Heart right ventricle (tissue), 16 donors: ENCODE measurements around the gene AQP2. TPM values are rescaled to one million over a fixed set of nuclear protein-coding genes. Genes with fewer than 3 reads are reported as not detected.

Experiments
- ATAC-seq, 8 donors: fragments of 200-7000 bp; cut with Tn5 transposase; one replicate each; pipeline ENCODE4 v1.9.1; 2020; ENCODE audit warnings: mild to moderate bottlenecking in 8 of 8, moderate library complexity in 8 of 8, moderate number of reproducible peaks in 1 of 8
- DNase-seq, 2 donors: peaks; one replicate each; pipeline ENCODE4 v3.0.0-alpha.2; 2020
- H3K27ac ChIP-seq, 10 donors: fragments of 200-600 bp; sonication (generic) in 2 of 10; one replicate each; pipeline versions ENCODE4 v1.5.0 to v1.8.0; 2020 to 2022; ENCODE audit warnings: mild to moderate bottlenecking in 3 of 10
- H3K27me3 ChIP-seq, 7 donors: fragments of 200-600 bp; one replicate each; pipeline ENCODE4 v1.8.0; 2021 to 2022; ENCODE audit warnings: mild to moderate bottlenecking in 2 of 7
- H3K36me3 ChIP-seq, 9 donors: fragments of 200-600 bp; sonication (generic) in 1 of 9; one replicate each; pipeline versions ENCODE4 v1.5.0 to v1.8.0; 2020 to 2022; ENCODE audit warnings: mild to moderate bottlenecking in 2 of 9
- H3K4me1 ChIP-seq, 9 donors: fragments of 200-600 bp; sonication (generic) in 1 of 9; one replicate each; pipeline versions ENCODE4 v1.5.0 to v1.8.0; 2020 to 2022; ENCODE audit warnings: mild to moderate bottlenecking in 4 of 9
- H3K4me3 ChIP-seq, 10 donors: fragments of 200-600 bp; sonication (generic) in 2 of 10; one replicate each; pipeline versions ENCODE4 v1.5.0 to v1.8.0; 2020 to 2022; ENCODE audit warnings: mild to moderate bottlenecking in 7 of 10, moderate library complexity in 2 of 10
- H3K9me3 ChIP-seq, 11 donors: fragments of 200-600 bp in 10 of 11; sonication (generic) in 2 of 11; one replicate each; pipeline versions ENCODE4 v1.5.0 to v1.8.0; 2013 to 2022; ENCODE audit warnings: mild to moderate bottlenecking in 2 of 11, control low read depth in 1 of 11, moderate library complexity in 1 of 11
- WGBS, 2 donors: extraction: QIAGEN DNeasy Blood & Tissue Kit; methylation state at CpG; one replicate each; pipeline ENCODE4 v1.1.7; 2013; ENCODE audit warnings: inconsistent platforms in 1 of 2; 5-methylcytosine and 5-hydroxymethylcytosine counted together
- intact Hi-C, 10 donors: fragments of 100-400 bp; cut with DNase I; formaldehyde crosslinking; loops; one replicate each; pipeline versions ENCODE4 v1.11.1 to v1.14.2; 2022
- polyA plus RNA-seq, 2 donors: library from polyadenylated mRNA; stranded (reverse); fragments of 200-250 nt; gene quantifications; one replicate each; pipeline ENCODE4 v1.2.3, GENCODE V29; 2013
- total RNA-seq, 10 donors: library from RNA; stranded (reverse); fragmentation: NEBNext Ultra II Directional in 3 of 10; extraction: Animal tissue kit (Norgen Biotek cat#: 25700) in 3 of 10; gene quantifications; one replicate each; pipeline versions ENCODE4 v1.2.1 to v1.2.4, GENCODE V29; 2021 to 2023
- TF ChIP-seq, protein P1 (sequence below), 9 donors: fragments of 200-600 bp; sonication (generic) in 2 of 9; IDR thresholded peaks; one replicate each; pipeline versions ENCODE4 v1.5.0 to v1.8.0; 2021 to 2022; ENCODE audit warnings: antibody characterized with exemption in 9 of 9, mild to moderate bottlenecking in 5 of 9, moderate library complexity in 1 of 9
- donor health status: Arrhythmogenic right ventricular cardiomyopathy.
- donor health status: ischemic (EF 13 %, LVEDD 7.1; RV severe dilation, severe dysfunction).
- donor health status: healthy with polysubstance abuse.
- donor health status: DM: no; HTN: yes; CAD: no.
- donor health status: DM: no; HTN: no; CAD: no.
- donor health status: ischemic (EF 25% LVEDD 6.9; RV normal size, moderate dysfunction).
- donor health status: ischemic (EF 25% LVEDD 5.7; RV mildly dilated, moderate dysfunction).
- donor health status: healthy.
- donor health status: DM: yes; HTN: yes; CAD: no.
- donor health status: Ischemic cardiomyopathy.
- donor health status: ischemic (EF 35%, LVEDD 5.7; RV mildly dilated, moderate dysfunction).
- donor health status: nonischemic (EF 11% LVEDD 7.7; RV severe dilation, severe dysfunction).
- donor health status: DM: yes; HTN: yes; CAD: no.
- donor health status: PGD.
- donor health status: ischemic (EF 29% LVEDD 5.4; RV normal size, mild dysfunction).
- donor health status: nonischemic (EF 23%, LVEDD 6.1; RV moderate dilation, normal function).

AQP2 gene
- total and polyA plus RNA-seq, 12 donors = 0.04 TPM; not detected in 11

DNA sequence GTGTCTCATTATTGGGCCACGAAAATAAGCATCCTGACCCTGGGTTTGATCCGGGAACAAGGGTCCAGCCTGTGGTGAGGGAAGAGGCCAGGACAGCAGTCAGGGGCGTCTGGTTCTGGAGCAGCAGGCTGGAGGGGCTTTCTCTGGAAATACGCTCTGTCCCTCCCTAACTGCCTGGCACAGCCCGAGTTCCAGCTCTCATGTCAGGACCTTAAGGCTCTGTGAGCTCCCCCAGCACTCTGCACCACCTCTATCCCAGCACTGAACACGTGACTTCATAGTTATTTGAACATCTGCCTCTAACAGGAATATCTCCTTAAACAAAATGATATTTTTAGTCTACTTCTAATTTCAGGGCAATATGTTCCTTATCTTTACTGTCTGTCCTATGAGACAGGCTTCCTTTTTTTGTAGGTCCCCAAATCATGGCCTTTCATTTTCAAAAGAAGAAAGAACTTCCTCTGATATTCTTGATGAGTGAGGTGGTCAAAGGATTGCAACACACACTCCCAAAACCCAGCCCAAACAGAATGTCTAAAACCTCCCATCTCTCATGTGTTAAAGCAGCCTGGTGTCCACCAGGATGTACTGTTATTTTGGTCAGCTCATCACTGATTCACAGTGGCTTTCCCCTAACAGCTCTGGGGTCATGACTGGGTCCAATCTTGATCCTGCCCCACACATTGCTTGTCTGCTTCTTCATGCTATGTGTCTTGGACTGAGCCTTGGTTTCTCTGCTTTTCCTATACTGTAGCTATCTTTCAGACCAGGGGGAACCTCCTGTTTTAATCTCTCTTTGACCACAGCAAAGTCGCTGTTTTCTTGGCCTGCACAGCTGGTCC, 31.9 kb downstream of the AQP2 start:
- Histone ChIP-seq H3K27ac (peak overlapping the region in 1 of 10 donors; percentile 63), H3K9me3 (no peaks in the 10 kb centered on the region), H3K27me3 (peaks cover 0 to 3% (median 0%) of the 10 kb centered on the region in 7 donors), H3K4me1 (peaks cover 0 to 45% (median 11%) of the 10 kb centered on the region in 9 donors), H3K4me3 (no peak overlapping the region), H3K36me3 (no peaks in the 10 kb centered on the region)
- 84 to 89% methylated on average over 7 of the region's 7 CpGs for WGBS, 2 donors
- intact Hi-C loops = no loop called here
- ATAC-seq (peak in 1 of 8 donors; percentile 16), DNase-seq (no peak)
- TF ChIP-seq, protein P1, sequence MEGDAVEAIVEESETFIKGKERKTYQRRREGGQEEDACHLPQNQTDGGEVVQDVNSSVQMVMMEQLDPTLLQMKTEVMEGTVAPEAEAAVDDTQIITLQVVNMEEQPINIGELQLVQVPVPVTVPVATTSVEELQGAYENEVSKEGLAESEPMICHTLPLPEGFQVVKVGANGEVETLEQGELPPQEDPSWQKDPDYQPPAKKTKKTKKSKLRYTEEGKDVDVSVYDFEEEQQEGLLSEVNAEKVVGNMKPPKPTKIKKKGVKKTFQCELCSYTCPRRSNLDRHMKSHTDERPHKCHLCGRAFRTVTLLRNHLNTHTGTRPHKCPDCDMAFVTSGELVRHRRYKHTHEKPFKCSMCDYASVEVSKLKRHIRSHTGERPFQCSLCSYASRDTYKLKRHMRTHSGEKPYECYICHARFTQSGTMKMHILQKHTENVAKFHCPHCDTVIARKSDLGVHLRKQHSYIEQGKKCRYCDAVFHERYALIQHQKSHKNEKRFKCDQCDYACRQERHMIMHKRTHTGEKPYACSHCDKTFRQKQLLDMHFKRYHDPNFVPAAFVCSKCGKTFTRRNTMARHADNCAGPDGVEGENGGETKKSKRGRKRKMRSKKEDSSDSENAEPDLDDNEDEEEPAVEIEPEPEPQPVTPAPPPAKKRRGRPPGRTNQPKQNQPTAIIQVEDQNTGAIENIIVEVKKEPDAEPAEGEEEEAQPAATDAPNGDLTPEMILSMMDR (IDR thresholded peaks at IDR 0.05) = no peak

DNA sequence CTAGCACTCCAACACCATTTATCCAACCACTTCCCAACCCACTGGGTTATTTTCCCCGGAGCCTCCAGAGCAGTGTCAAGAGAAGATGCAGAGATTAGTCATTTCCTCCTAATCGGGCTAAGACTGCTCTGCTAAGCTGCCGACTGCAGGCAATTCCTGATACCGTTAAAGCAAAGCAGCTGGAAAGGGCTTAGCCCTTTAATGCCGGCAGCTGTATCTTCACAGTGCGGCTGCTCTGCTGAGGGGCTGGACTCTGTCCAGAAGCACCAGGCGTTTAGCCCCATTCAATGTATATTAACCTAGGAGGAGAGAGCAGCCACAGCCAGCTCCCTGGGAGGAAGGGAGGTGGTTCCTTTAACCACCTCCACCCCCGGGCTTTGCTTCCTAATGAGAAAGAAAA, 33.4 kb downstream of the AQP2 start:
- Histone ChIP-seq H3K36me3 (peaks cover 0 to 12% (median 0%) of the 10 kb centered on the region in 9 donors), H3K9me3 (no peaks in the 10 kb centered on the region), H3K4me3 (no peak overlapping the region), H3K27ac (peak overlapping the region in 4 of 10 donors; percentile 13 to 75 (median 32)), H3K27me3 (peaks cover 0 to 3% (median 0%) of the 10 kb centered on the region in 7 donors), H3K4me1 (peaks cover 0 to 53% (median 11%) of the 10 kb centered on the region in 9 donors)
- no peak for DNase-seq
- 4 to 5% methylated on average over 8 of the region's 8 CpGs for WGBS, 2 donors
- ATAC-seq = peak; percentile 60 to 83 (median 74)
- TF ChIP-seq, protein P1 (IDR thresholded peaks at IDR 0.05) = peak in 1 of 9 donors; percentile 19
- intact Hi-C loops = no loop called here

DNA sequence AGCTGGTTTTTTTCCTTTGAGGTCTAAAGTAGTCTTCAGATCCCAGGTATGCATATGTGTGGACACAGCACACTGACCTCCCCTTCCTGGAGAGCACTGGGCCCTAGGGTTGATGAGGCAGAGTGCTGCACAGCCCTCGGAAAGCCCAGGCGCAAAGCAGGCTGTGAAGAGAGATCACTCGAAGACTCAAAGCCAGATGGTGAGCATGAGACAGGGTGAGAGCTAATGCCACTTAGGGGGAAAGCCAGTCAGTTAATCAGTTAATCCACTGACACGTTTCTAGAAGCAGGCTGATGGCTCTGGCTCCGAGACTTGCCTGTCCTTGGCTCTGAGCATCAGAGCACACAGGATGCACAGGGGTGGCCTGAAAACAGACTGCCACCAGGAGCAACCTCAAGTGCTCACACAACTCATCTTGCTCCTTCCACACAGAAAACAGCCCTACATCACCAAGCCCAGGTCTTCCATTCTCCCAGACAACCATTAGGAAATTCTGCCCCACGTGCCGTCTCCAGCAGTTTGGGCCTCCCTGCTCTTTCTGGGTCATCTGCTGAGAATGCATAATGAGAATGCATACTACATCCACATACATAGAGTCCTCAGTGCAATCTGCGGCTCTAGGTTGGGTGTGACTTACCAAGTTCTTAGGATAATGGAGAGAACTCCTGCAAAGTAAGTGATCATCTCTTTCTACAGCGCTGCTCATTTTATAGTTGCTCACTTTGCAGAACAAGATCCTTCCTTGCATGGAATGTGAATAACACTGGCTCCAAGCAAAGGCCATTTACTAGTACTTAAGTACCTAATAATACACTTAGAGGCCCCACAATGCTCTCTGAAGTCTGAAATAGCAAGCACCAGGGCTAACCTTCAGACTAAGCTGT, 34.2 kb downstream of the AQP2 start:
- 78 to 84% methylated on average over 9 of the region's 9 CpGs for WGBS, 2 donors
- H3K27ac ChIP-seq = peak overlapping the region in 4 of 10 donors; percentile 13 to 75 (median 32)
- ATAC-seq = no peak

More for the DNA sequence above, 34.2 kb downstream of the AQP2 start:
- no peaks in the 10 kb centered on the region for H3K27me3 ChIP-seq
- intact Hi-C loops = no loop called here
- no peak for DNase-seq
- H3K9me3 ChIP-seq = no peaks in the 10 kb centered on the region
- H3K4me1 ChIP-seq = peaks cover 0 to 53% (median 11%) of the 10 kb centered on the region in 9 donors
- TF ChIP-seq, protein P1 (IDR thresholded peaks at IDR 0.05) = no peak
- H3K36me3 ChIP-seq = peaks cover 0 to 16% (median 0%) of the 10 kb centered on the region in 9 donors
- no peak overlapping the region for H3K4me3 ChIP-seq
